NCI-H345 treated with DMSO at 0.1 percent for 48 hours (cell line): ENCODE data around the gene TRIM49D1.
"Not testable (repeated sequence)": the region's sequence is repeated elsewhere in the genome, so short reads cannot be mapped to it uniquely, and the experiment has no call there.

Source experiments
- DNase-seq: peaks from one replicate; lab custom pipeline; 2025; ENCODE audit not compliant: unreplicated experiment; lab: John Stamatoyannopoulos, UW

TRIM49D1 gene

GRCh38 chr11:89922195-89922660 lies at the start of gene TRIM49D1:
Gene TRIM49D1 (minus strand): TSS chr11:89922245. CDS start chr11:89917710, 4,535 bp downstream.
- DNase-seq = no peak

GRCh38 chr11:89965737-89966136 lies 43.7 kb upstream of the TRIM49D1 start, which contains the start of gene TRIM64:
Gene TRIM64 (plus strand): TSS chr11:89966037. CDS start chr11:89968504, 2,467 bp downstream.
- not testable (repeated sequence) for DNase-seq

GRCh38 chr11:89960833-89961232 lies 38.8 kb upstream of the TRIM49D1 start:
- not testable (repeated sequence) for DNase-seq

DNA sequence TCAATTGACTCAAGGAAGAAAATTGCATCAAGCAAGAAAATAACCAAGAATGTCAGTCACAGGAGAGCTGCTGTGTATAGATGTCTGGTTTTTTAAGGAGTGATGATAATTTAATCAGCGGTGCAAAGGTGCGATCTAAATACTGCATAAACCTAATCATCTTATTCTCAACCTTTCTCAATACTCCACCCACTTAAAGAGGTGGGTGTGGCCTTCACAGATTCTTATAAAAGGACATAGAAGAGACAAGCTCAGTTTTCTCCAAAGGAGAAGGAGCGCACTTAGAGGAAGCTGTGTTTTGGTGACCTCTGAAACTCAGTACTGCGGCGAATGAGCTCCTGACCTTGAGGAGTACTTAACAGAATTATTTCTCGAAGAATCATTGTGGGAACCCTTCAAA lies 1.7 kb upstream of the TRIM49D1 start, which contains the start of gene TRIM49D2:
Gene TRIM49D2 (plus strand): TSS at position 301 of the 400 bp plus-strand sequence. CDS start 2,698 bp downstream, outside the sequence.
- not testable (repeated sequence) for DNase-seq

DNA sequence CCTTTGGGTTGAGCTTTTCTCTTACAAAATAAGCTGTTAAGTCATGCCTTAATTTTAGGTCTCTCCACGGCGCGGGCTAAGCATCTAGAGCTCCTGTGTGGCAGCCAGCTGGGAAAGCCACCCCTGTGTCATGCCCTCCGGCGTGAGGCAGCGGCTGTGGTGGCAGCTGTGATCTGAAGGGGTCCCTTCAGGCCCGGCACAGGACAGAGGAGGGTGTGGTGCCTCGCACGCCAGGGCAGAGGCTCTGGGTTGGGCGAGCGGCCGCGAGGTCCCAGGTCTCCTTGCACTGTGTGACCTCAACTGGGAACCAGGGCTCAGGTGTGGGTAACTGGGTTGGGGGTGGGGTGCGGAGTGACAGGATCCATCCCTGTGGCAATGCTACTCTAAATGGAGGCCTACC lies 21.2 kb downstream of the TRIM49D1 start:
- not testable (repeated sequence) for DNase-seq

GRCh38 chr11:89893245-89893644 lies 28.8 kb downstream of the TRIM49D1 start:
- not testable (repeated sequence) for DNase-seq

- DNase-seq = not testable (repeated sequence)
Measured at GRCh38 chr11:89877511-89877910, 44.5 kb downstream of the TRIM49D1 start.

GRCh38 chr11:89872588-89872987 lies 49.5 kb downstream of the TRIM49D1 start:
- not testable (repeated sequence) for DNase-seq

DNA sequence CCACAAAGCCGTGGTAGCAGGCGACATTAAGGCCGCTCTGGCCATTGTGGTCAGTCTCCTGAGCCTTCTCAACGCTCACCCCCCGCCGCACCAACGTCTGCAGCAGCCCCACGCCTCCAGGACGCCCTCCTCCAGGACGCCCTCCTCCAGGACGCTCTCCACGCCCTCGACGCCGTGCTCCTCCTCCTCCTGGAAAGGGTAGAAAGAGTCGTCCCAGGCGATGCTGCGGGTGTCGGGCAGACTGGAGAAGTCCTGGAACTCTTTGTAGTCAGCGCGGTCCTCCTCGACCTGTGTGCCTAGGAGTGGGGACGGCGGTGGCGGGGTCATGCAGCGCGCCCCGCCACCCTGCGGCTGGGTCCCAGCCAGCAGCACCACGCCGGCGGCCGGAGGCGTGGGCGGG lies 56.8 kb downstream of the TRIM49D1 start:
- DNase-seq = not testable (repeated sequence)

DNA sequence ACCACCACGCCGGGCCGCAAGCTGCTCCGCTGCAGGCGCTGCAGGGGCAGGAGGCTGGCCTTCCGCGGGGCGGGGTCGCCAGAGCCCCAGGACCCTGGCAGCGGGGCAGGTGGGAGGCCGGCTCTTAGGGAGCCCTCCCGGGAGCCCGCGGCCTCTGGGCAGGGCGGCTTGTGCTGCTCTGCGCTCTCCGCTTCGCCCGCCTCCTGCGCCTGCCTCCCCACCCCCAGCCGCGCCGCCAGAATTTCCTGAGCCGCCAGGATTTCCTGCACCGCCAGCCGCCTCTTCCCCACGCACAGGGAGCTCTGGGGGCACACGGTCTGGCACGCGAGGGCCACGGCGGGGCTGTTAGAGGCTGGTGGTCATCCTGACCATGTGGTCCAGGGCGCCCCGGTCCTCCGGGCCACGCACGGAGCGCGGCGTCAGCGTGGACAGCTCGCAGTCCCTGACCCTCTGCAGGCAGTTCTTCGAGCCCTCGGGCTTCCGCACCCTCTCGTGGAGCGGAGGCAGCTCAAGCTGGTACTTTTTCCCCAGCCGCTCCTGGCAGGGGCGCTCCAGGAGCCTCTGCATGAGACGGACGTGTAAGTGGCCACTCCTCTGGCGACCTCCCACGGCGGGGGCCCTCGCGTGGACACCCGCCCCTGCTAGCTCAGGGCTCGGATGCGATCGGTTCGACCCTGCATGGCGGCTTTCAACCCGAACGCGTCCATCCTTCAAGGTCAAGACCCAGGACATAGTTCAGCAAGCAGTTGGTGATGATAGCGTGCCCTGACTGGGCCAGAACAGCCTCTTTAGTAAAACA lies 57.9 kb downstream of the TRIM49D1 start:
- not testable (repeated sequence) for DNase-seq
